Measurements from ENCODE around the gene CCL5.

GRCh38 chr17:35867574-35867973 lies 12.6 kb downstream of the CCL5 start:
- no peak for TF ChIP-seq REST (IDR thresholded peaks at IDR 0.05; ENCODE audit: insufficient read depth in 1 of 2, low read depth in 2 of 2, low read length in 2 of 2)
- TF ChIP-seq TAF1 (IDR thresholded peaks at IDR 0.05; ENCODE audit: borderline replicate concordance, insufficient read depth, low read length), result no peak

Data from PFSK-1 (cell line).